K562 (cell line): ENCODE data around the gene C16orf92. TPM values are rescaled to one million over a fixed set of nuclear protein-coding genes. Genes with fewer than 3 reads are reported as not detected.
A peak's percentile ranks its signal among the peaks of the same experiment; 100 is the strongest.

Experiments used
- DDX20 ChIP-seq: fragments of 450-650 bp; IDR thresholded peaks from 2 replicates; pipeline ENCODE4 v1.6.1; 2016; ENCODE audit warnings: missing genetic modification characterization, low read depth, mild to moderate bottlenecking, missing compliant biosample characterization, moderate library complexity
- GABPB2 ChIP-seq: fragments of 250-450 bp; sonication (Bioruptor Pico); conservative IDR thresholded peaks from 2 replicates; pipeline ENCODE4 v1.5.1; 2021; ENCODE audit warnings: mild to moderate bottlenecking
- MITF ChIP-seq: IDR thresholded peaks from 2 replicates; pipeline ENCODE4 v1.6.1; 2014; ENCODE audit warnings: antibody characterized with exemption
- NFIC ChIP-seq: fragments of 450-650 bp; IDR thresholded peaks from 2 replicates; pipeline ENCODE4 v1.6.1; 2017; ENCODE audit warnings: mild to moderate bottlenecking, inconsistent platforms
- NKRF ChIP-seq: fragments of 450-650 bp; IDR thresholded peaks from 2 replicates; pipeline ENCODE4 v1.6.1; 2016; ENCODE audit warnings: borderline replicate concordance
- PTTG1 ChIP-seq: fragments of 450-650 bp; IDR thresholded peaks from 2 replicates; pipeline ENCODE4 v1.6.1; 2016; ENCODE audit warnings: low read depth, mild to moderate bottlenecking, missing genetic modification characterization, missing compliant biosample characterization
- SAFB ChIP-seq: fragments of 200-400 bp; formaldehyde crosslinking; IDR thresholded peaks from 2 replicates; pipeline ENCODE4 v1.6.1; 2017; ENCODE audit warnings: low read depth, low read length, borderline replicate concordance
- SMAD1 ChIP-seq: fragments of 150-350 bp; IDR thresholded peaks from 2 replicates; pipeline ENCODE4 v1.6.1; 2014; ENCODE audit warnings: low read length, low read depth; ENCODE audit not compliant: partially characterized antibody
- XRCC4 ChIP-seq: IDR thresholded peaks from one replicate; pipeline ENCODE4 v1.6.1; 2011; ENCODE audit not compliant: insufficient read depth, insufficient read length; ENCODE audit errors: extremely low read depth
- ZC3H4 ChIP-seq: sonication (generic); formaldehyde crosslinking; IDR thresholded peaks from 2 replicates; pipeline ENCODE4 v1.9.0; 2021; ENCODE audit warnings: missing genetic modification reagents, borderline replicate concordance
- ZNF324 ChIP-seq: fragments of 250-450 bp; sonication (Bioruptor Pico); IDR thresholded peaks from 2 replicates; pipeline ENCODE4 v1.4.0; 2020; ENCODE audit warnings: mild to moderate bottlenecking
- ZNF639 ChIP-seq, 2 experiments: fragments of 200-800 bp in 1 of 2; sonication (Bioruptor generic) in 1 of 2; sonication (generic) in 1 of 2; formaldehyde crosslinking in 1 of 2; IDR thresholded peaks in 1 of 2; conservative IDR thresholded peaks in 1 of 2; 2 replicates each; pipeline versions ENCODE4 v1.5.0 to v1.6.1; 2016 to 2020; ENCODE audit warnings: missing compliant biosample characterization in 1 of 2, missing genetic modification characterization in 1 of 2, missing genetic modification reagents in 1 of 2
- ZNF644 ChIP-seq: fragments of 200-800 bp; sonication (Bioruptor generic); IDR thresholded peaks from 2 replicates; pipeline ENCODE4 v1.6.1; 2016; ENCODE audit warnings: low read depth, missing genetic modification characterization, missing compliant biosample characterization
- polyA plus RNA-seq, 8 experiments: library from polyadenylated mRNA; depleted of rRNA in 4 of 8; stranded (reverse) in 5 of 8; unstranded in 3 of 8; fragments of >200 nt; fragmentation: Nextera tagmentation in 2 of 8; fragmentation: Illumina TruSeq in 1 of 8; extraction: Ambion mirVana in 2 of 8; extraction: Trizol in 1 of 8; gene quantifications; 2 replicates each; pipeline versions ENCODE4 v1.2.1 to v1.2.3, GENCODE V29; 2011 to 2014; ENCODE audit warnings: inconsistent platforms in 1 of 8, missing spikeins in 1 of 8
- total RNA-seq, 7 experiments: library from RNA; depleted of rRNA in 6 of 7; stranded (reverse); fragments of >200 nt in 6 of 7; fragmentation: Illumina TruSeq in 2 of 7; extraction: Trizol in 2 of 7; gene quantifications; 2 replicates each; pipeline versions ENCODE4 v1.2.1 to v1.2.3, GENCODE V29; 2011 to 2021; ENCODE audit warnings: low replicate concordance in 1 of 7

C16orf92 gene
- total and polyA plus RNA-seq, 9 of the 15 experiments (the other 6 are each of a cell fraction or from before 2014, with no cell fraction given): not detected

- TF ChIP-seq NKRF (peak; percentile 83; the same call in 1 of the 2 replicates), ZNF324 (CRISPR knock-in tag) (no peak), XRCC4 (no peak), SAFB (no peak), ZNF644 (tag) (peak; percentile 72; the same call in 1 of the 2 replicates), PTTG1 (tag) (no peak), MITF (no peak), ZC3H4 (no peak), GABPB2 (no peak), DDX20 (tag) (no peak), ZNF639 (CRISPR knock-in tag; conservative IDR thresholded peaks at IDR 0.05 in 1 of 2, IDR thresholded peaks at IDR 0.05 in 1 of 2) (peak in 1 of 2 experiments; percentile 80; a peak in 1 of 4 replicates), NFIC (no peak; the same call in 1 of the 2 replicates), SMAD1 (no peak)
These were observed 27.6 kb upstream of the C16orf92 start, which contains the start of gene HIRIP3 (continued) for GRCh38 chr16:29995324-29995910.
